Activated naive CD4-positive, alpha-beta T cell treated with Interleukin-2 at 50 U/mL for 16 hours (primary cell): ENCODE measurements around the gene EVC.
"Not testable (repeated sequence)": the region's sequence is repeated elsewhere in the genome, so short reads cannot be mapped to it uniquely, and the experiment has no call there.

Experiments
- DNase-seq: peaks from one replicate; pipeline ENCODE4 v3.0.0-alpha.2; 2020

The EVC gene

GRCh38 chr4:5791654-5792053, 80.7 kb downstream of the EVC start:
- DNase-seq: no peak

DNA sequence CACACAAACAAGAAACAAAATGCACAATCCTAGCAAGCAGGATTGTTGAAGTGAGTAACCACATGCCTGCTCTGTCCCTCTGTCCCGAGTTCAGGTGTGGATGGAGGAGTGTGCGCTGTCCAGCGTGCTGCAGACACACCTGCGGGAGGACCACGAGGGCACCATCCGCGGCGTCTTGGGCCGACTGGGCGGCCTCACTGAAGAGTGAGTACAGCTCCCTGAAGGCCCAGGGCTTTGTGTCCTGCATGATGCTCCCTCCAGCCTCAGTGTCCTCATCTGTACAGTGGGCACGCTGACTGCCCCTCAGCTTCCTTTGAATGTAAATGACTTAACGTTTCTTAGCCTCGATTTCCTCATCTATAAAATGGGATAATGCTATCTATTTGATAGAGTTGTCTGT, 82.5 kb downstream of the EVC start:
- no peak for DNase-seq

DNA sequence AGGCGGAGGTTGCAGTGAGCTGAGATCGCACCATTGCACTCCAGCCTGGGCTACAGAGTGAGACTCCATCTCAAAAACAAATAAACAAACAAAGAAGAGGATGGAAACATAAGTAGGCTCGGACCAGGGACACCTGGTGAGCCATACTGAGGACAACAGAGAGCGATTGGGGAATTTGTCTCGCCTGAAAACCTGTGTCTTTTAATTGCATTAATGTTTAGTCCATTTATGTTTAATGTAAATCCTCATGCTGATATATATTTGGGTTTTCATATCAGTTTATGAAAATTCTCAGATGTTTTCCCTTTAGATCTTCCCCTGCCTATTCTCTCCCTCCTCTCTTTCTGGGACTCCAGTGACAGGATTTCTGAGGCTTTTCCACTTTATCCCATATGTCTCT, 84.6 kb downstream of the EVC start:
- no peak for DNase-seq

GRCh38 chr4:5796976-5797375, 86.0 kb downstream of the EVC start:
- DNase-seq: no peak

GRCh38 chr4:5797866-5798265, 86.9 kb downstream of the EVC start:
- no peak for DNase-seq

DNA sequence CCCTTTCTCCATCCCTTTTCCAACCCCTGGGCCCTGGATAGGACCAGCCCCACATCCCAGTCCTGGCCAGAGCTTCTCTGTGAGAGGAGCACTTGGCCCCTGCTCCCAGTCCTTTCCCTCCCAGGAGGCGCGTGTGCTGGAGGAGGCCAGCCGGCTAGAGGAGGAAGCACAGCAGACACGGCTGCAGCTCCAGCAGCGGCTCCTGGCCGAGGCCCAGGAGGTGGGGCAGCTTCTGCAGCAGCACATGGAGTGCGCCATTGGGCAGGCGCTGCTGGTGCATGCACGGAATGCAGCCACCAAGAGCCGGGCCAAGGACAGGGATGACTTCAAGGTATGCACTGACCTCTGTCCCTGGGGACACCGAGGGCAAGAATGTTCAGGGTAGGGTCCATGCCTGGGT, 87.5 kb downstream of the EVC start:
- no peak for DNase-seq

DNA sequence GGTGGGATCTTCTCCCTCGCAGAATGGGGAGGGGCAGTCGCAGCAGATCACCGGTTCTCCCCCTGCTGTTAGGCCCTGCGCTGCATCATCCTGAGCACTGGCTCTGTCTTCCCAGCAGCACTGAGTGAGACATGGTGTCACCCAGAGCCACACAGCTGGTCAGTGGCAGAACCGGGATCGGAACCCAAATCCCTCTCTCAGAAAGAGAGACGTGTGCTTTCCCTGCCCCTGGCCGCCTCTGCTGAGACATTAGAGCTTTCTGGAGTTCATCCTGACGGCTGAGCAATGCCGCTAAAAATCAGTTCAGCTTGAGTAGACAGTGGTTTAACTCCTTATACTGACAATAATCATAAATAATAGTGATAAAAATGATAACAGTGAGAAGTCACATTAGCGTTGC, 87.9 kb downstream of the EVC start:
- no peak for DNase-seq

DNA sequence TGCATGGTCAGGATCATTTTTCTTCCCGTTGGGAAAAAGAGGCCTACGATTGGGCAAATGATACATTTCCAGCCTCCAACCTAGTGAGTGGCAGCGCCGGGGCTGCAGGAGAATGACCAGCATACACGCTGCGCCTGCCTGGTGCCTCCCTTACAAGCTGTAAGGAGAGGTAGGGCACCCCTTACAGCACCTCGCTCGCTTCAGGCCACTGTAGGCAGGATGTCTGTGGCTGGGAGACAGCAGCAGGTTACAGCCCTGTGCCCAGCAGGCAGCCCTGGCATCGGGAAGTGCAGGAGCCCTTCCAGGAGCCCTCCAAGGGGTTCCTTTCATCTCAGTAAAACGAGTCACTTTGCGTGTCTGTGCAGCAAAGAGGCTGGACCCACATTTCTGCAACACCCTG, 88.4 kb downstream of the EVC start:
- DNase-seq: no peak

DNA sequence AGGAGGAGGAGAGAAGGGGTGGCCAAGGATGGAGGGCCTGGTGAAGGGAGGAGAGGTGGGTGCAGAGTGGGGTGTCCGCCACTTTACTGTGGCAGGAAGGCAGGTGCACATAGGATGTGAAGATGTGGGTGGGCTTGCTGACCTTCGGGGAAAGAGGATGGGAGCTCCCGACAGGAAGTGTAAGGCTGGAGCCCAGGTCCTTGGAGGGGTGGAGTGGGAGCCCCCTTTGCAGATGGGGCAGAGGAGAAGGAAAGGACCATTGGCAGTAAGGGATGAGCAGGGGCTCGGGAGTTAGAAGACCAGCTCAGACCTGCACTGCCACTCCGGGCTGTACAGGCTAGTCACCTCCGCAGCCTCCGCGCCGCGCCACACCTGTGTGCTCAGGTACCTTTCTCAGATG, 89.5 kb downstream of the EVC start:
- no peak for DNase-seq

- DNase-seq: no peak
Measured at GRCh38 chr4:5801696-5802095, 90.7 kb downstream of the EVC start.

DNA sequence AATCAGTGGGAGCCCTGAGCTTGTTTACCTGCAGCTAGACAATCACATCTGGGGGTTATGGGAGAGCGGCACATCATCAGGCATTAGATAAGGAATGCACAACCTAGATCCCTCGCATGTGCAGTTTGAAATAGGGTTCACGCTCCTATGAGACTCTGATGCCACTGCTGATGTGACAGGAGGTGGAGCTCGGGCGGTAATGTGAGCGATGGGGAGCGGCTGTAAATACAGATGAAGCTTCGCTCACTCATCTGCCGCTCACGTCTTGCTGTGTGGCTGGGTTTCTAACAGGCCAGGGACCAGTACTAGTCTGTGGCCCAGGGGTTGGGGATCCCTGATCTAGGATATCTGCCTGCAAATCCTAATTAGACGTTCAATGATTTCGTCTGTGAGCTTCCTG, 91.6 kb downstream of the EVC start:
- DNase-seq: no peak

- DNase-seq: no peak
Measured at GRCh38 chr4:5804656-5805055, 93.7 kb downstream of the EVC start.

DNA sequence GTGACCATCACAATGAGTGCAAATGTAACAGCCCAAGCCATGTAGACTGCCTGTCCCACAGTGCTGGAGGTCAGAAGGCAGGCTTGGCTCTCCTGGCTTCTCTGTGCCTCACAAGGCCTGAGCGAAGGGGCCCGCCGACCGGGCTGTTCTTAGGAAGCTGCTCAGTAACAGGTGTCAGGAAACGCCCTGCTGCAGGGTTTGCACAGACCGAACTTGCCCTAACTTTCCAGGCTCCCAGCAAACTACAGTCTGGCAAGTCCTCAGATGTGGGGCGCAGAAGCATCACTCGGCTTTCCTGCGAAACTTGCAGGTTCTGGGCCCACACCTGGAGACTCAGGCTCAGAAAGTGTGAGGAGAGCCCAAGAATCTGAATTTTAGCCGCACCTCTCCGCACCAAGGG, 94.3 kb downstream of the EVC start:
- no peak for DNase-seq

DNA sequence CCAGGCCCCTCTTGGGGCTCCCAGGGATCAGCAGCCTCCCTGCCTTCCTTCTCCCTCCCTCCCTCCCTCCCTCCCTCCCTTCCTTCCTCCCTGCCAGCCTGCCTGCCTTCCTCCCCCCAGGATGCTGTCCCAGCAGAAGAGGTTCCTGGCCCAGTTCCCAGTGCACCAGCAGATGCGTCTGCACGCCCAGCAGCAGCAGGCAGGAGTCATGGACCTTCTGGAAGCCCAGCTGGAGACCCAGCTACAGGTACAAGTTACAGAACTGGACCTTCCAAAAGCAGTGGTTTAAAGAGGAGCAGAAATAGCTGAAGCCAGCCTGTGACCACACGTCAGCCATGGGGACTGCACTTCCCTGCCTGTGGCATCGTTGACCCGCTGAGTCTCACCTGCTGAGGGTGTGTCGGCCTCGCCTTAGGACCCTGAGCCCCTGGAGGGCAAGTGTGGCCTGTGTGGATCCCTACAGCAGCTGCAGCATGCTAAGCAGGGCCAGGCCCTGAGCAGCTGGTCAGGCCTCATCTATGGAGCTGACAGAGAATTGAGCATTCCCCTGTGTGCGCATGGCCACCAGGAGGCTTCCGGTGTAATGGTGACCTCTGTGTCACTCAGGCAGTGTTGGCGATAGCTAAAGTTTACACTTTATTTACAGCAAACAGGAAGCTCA, 97.2 kb downstream of the EVC start:
- no peak for DNase-seq

GRCh38 chr4:5809216-5809776, 98.3 kb downstream of the EVC start:
- no peak for DNase-seq

DNA sequence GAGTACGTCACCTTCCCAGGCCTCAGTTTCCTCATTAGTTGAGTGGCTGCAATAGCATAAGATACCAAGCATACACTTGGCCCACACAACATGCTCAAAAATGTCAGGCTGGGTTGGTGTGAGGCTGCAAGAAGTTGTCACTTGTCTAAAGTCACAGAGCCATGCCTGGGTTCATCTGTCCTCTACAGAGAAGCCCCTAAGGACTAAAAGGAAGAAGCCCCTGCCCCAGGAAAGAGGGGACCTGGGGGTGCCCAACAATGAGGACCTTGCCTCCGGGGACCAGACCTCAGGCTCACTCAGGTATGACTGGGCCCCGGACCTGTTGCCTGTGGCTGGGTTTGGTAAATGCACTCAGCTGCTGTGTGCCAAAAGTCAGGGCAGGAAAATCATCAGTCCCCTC, 99.2 kb downstream of the EVC start:
- no peak for DNase-seq

DNA sequence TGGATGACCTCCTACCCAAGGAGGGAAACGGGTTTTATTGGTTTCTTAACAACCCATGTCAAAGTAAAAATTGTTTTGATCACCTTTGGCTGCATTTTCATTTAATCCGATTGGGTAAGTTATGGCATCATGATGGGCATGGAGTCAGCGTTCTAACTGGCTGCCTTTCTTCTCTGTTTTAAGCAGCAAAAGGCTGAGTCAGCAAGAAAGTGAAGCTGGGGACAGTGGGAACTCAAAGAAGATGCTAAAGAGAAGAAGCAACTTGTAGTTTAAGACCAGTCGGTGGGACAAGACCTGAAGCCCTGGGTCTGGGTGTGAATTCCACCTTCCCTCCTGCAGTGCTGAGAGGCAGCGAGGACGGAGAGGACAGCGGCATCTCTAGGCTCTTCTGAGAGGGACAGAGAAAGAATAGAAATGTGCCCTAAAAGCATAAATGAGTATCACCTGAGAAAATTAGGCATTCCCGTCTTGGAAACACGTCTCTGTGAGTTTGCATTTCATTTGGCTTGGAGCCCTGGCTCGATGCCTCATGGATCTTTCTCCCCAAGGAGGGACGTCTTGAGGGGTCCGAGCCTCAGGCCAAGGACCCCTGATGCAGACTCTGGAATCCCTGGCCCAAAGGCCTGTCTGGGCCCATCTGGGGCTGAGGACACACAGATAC, 99.9 kb downstream of the EVC start:
- DNase-seq: no peak

DNA sequence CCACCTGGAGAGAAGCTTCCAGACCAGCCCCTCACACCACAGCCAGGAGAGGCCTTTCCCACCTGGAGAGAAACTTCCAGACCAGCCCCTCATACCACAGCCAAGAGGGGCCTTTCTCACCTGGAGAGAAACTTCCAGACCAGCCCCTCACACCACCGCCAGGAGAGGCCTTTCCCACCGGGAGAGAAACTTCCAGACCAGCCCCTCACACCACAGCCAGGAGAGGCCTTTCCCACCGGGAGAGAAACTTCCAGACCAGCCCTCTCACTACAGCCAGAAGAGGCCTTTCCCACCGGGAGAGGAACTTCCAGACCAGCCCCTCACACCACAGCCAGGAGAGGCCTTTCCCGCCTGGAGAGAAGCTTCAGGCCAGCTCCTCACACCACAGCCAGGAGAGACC, 101.1 kb downstream of the EVC start:
- not testable (repeated sequence) for DNase-seq

- no peak for DNase-seq
Measured at GRCh38 chr4:5812506-5813229, 101.7 kb downstream of the EVC start.

DNA sequence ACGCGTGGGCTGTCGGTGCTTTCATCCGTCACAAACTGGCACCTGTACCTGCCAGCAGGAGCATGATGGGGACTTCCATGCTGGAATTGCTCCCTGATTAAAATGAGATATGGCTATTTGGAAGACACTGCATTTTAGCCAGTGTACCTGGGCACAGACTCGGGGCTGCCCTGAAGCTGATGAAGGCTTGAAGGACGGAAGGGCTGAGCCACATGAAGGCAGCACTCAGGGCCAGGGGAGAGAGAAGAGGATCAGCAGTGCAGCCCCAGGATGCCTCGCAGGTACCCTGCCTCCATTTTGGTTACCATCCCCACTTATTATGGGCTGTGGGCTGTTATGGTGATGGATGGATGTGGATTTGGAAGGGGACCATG, 102.9 kb downstream of the EVC start:
- DNase-seq: no peak

DNA sequence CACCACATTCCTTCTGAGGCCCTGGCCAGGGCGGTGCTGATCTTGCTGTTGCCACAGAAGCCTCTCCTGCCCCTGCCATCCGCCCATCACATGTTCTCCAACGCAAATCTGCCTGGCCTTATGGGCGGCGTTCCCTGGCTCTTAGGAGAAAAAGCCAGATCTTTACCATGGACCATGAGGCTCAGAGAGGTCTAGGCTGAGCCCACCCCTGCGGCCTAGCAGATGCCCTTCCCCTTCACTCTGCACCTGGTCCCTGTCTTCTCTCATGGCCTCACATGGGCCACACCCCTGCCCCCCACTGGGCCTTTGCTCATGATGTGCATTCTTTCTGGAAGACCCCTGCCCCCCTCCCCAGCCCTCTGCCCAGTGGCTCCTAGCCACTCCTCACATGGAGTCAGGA, 103.4 kb downstream of the EVC start:
- no peak for DNase-seq

GRCh38 chr4:5815641-5816040, 104.6 kb downstream of the EVC start:
- no peak for DNase-seq

GRCh38 chr4:5816101-5816500, 105.1 kb downstream of the EVC start:
- no peak for DNase-seq

DNA sequence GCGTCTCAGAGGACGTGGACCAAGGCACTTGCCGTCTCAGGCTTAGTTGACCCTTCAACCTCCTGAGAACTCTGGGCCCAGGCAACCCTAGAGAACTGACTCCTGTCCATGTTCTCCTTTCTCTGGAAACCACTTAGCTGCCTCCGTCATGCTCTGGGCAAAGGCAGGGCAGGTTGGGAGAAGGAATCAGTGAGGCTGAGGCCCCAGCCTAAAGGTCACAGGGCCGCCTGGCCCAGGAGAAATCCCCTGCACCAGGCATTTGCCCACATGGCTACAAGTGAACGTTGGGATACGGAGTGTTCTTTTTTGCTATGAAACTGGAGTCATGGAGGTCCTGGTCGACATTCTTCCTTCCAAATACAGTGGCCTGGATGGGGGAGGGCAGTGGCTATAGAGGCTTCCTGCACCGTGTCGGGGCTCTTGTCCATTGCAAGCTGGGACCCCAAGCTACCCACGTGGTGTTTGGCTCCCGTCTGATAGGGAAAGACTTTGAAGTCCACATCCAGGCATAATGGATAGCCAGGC, 105.9 kb downstream of the EVC start:
- no peak for DNase-seq
